ENCODE data around the gene ECHS1. TPM values are rescaled to one million over a fixed set of nuclear protein-coding genes. Genes with fewer than 3 reads are reported as not detected.
"Not testable (repeated sequence)": the region's sequence is repeated elsewhere in the genome, so short reads cannot be mapped to it uniquely, and the experiment has no call there.

ECHS1 gene
- total RNA-seq, 1 donor from 2014 or later = 44.8 TPM

GRCh38 chr10:133324198-133324792, 48.9 kb downstream of the ECHS1 start:
- DNase-seq (ENCODE audit: low read depth) = peak; percentile 28
- FAIRE-seq = no peak
- Histone ChIP-seq H3K27me3 (ENCODE audit: control insufficient read depth, insufficient read depth, low read length) (peaks cover 21% of the 10 kb centered on the region), H3K36me3 (ENCODE audit: control insufficient read depth, insufficient read depth, low read length) (no peaks in the 10 kb centered on the region), H3K4me3 (ENCODE audit: low read depth, low read length) (no peak overlapping the region)
- no peak for TF ChIP-seq CTCF (IDR thresholded peaks at IDR 0.05; ENCODE audit: insufficient read depth, low read length, severe bottlenecking)

- not testable (repeated sequence) for DNase-seq (ENCODE audit: low read depth); H3K4me3 ChIP-seq (ENCODE audit: low read depth, low read length); H3K36me3 ChIP-seq (ENCODE audit: control insufficient read depth, insufficient read depth, low read length)
- peak; percentile 60 for FAIRE-seq
- H3K27me3 ChIP-seq (ENCODE audit: control insufficient read depth, insufficient read depth, low read length) = peaks cover 11% of the 10 kb centered on the region
Measured at GRCh38 chr10:133322064-133322709, 51.0 kb downstream of the ECHS1 start.

- FAIRE-seq; H3K27me3 ChIP-seq (ENCODE audit: control insufficient read depth, insufficient read depth, low read length); DNase-seq (ENCODE audit: low read depth): not testable (repeated sequence)
Measured at GRCh38 chr10:133320852-133321422, 52.2 kb downstream of the ECHS1 start.

GRCh38 chr10:133318494-133319127, 54.5 kb downstream of the ECHS1 start:
- DNase-seq (ENCODE audit: low read depth) = peak; percentile 20
- Histone ChIP-seq H3K4me3 (ENCODE audit: low read depth, low read length) (peak overlapping the region; percentile 27), H3K36me3 (ENCODE audit: control insufficient read depth, insufficient read depth, low read length) (no peaks in the 10 kb centered on the region), H3K27me3 (ENCODE audit: control insufficient read depth, insufficient read depth, low read length) (no peaks in the 10 kb centered on the region)
- FAIRE-seq = no peak
- TF ChIP-seq CTCF (IDR thresholded peaks at IDR 0.05; ENCODE audit: insufficient read depth, low read length, severe bottlenecking) = peak; percentile 91

More at GRCh38 chr10:133320852-133321422, 52.2 kb downstream of the ECHS1 start:
- H3K36me3 ChIP-seq (ENCODE audit: control insufficient read depth, insufficient read depth, low read length); H3K4me3 ChIP-seq (ENCODE audit: low read depth, low read length): not testable (repeated sequence)

GRCh38 chr10:133316732-133317131, 56.4 kb downstream of the ECHS1 start:
- FAIRE-seq (no peak), DNase-seq (ENCODE audit: low read depth) (no peak)
- H3K27me3 ChIP-seq (ENCODE audit: control insufficient read depth, insufficient read depth, low read length) = no peaks in the 10 kb centered on the region
- TF ChIP-seq CTCF (IDR thresholded peaks at IDR 0.05; ENCODE audit: insufficient read depth, low read length, severe bottlenecking) = no peak
- no peaks in the 10 kb centered on the region for H3K36me3 ChIP-seq (ENCODE audit: control insufficient read depth, insufficient read depth, low read length)
- no peak overlapping the region for H3K4me3 ChIP-seq (ENCODE audit: low read depth, low read length)

GRCh38 chr10:133316266-133316665, 56.9 kb downstream of the ECHS1 start:
- DNase-seq (ENCODE audit: low read depth) = no peak
- Histone ChIP-seq H3K27me3 (ENCODE audit: control insufficient read depth, insufficient read depth, low read length) (no peaks in the 10 kb centered on the region), H3K36me3 (ENCODE audit: control insufficient read depth, insufficient read depth, low read length) (no peaks in the 10 kb centered on the region), H3K4me3 (ENCODE audit: low read depth, low read length) (no peak overlapping the region)
- no peak for TF ChIP-seq CTCF (IDR thresholded peaks at IDR 0.05; ENCODE audit: insufficient read depth, low read length, severe bottlenecking)
- no peak for FAIRE-seq

Measured in bronchial epithelial cell (primary cell).